ENCODE data around the gene BCL7C.
"Not testable (repeated sequence)": the region's sequence is repeated elsewhere in the genome, so short reads cannot be mapped to it uniquely, and the experiment has no call there.

The BCL7C gene

DNA sequence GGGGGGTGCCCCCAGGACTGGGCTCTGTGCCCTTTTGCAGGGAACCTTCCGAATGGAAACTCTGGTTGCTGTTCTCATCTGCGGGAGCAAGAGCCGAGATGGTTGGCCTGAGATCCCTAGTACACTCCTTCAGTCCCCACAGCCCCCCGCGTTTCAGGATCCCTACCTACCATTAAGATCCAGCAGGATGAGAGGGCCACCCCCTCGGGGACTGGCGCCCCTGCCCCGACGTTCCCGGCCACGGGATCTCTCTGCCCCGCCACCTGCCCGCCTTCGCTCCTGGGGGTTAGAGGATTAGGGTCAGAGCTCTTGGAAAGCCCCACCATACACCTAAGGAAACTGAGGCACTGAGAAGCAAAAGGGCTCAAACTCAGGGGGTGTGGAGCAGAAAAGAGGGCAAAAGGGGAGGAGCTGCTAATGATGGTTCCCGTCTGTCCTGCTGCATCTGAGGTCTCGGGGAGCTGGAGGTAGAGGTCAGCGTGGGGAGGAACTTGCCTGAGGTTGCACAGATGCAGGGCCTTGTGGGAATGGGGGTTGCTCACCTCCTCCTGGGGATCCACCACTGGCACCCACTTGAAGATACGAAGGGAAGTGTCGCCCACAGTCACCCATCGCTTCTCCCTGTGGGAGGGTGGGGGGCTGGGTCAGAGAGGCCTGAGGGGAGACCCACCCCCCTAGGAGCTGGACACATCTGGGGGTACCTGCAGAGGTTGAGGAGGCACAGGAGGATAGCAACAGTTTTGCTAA lies 1.0 kb downstream of the BCL7C start:
- Mint-ChIP-seq H3K27ac (peak overlapping the region; percentile 81), H3K9me3 (no peaks in the 10 kb centered on the region), H3K4me1 (peaks cover 58% of the 10 kb centered on the region), H3K27me3 (no peaks in the 10 kb centered on the region), H3K36me3 (peaks cover 20% of the 10 kb centered on the region), H3K4me3 (peak overlapping the region; percentile 90)
- no peak for ATAC-seq

DNA sequence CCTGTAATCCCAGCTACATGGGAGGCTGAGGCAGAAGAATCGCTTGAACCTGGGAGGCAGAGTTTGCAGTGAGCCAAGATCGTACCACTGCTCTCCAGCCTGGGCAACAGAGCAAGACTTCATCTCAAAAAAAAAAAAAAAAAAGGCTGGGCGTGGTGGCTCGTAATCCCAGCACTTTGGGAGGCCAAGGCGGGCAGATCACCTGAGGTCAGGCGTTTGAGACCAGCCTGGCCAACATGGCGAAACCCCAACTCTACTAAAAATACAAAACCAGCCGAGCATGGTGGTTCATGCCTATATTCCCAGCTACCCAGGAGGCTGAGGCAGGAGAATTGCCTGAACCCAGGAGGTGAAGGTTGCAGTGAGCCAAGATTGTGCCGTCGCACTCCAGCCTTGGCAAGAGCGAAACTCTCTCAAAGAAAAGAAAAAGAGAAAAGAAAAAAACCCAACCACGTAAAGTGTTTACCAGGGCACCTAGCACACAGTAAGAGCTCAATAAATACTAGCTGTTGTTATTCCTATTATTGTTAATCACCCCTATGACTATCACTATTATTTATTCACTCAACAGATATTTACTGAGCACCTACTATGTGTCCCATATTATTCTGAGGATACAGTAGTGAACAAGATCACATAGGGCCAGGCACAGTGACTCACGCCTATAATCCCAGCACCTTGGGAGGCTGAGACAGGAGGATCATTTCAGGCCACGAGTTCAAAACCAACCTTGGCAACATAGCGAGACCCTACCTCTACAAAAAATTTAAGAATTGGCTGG lies 2.6 kb downstream of the BCL7C start:
- not testable (repeated sequence) for H3K4me3 Mint-ChIP-seq, H3K9me3 Mint-ChIP-seq, ATAC-seq, H3K27me3 Mint-ChIP-seq
- peak overlapping the region; percentile 81 for H3K27ac Mint-ChIP-seq
- peaks cover 52% of the 10 kb centered on the region for H3K4me1 Mint-ChIP-seq
- peaks cover 25% of the 10 kb centered on the region for H3K36me3 Mint-ChIP-seq

DNA sequence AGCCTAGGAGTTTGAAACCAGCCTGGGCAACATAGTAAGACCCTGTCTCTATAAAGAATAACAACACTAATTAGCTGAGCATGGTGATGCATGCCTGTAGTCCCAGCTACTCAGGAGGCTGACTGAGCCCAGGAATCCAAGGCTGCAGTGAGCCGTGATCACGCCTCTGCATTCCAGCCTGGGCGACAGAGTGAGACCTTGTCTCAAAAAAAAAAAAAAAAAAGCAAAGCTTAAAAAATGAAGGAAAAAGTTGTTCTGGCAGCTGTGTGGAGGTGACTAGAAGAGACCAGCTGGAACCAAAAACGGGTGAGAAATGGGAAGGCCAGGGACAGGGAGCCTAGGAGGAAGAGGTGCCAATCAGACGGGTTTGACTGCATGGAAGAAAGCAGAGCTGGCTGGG lies 4.2 kb downstream of the BCL7C start:
- Mint-ChIP-seq H3K4me1 (peaks cover 52% of the 10 kb centered on the region), H3K36me3 (peaks cover 31% of the 10 kb centered on the region), H3K9me3 (no peaks in the 10 kb centered on the region), H3K27ac (no peak overlapping the region), H3K27me3 (no peaks in the 10 kb centered on the region), H3K4me3 (no peak overlapping the region)
- ATAC-seq: no peak

DNA sequence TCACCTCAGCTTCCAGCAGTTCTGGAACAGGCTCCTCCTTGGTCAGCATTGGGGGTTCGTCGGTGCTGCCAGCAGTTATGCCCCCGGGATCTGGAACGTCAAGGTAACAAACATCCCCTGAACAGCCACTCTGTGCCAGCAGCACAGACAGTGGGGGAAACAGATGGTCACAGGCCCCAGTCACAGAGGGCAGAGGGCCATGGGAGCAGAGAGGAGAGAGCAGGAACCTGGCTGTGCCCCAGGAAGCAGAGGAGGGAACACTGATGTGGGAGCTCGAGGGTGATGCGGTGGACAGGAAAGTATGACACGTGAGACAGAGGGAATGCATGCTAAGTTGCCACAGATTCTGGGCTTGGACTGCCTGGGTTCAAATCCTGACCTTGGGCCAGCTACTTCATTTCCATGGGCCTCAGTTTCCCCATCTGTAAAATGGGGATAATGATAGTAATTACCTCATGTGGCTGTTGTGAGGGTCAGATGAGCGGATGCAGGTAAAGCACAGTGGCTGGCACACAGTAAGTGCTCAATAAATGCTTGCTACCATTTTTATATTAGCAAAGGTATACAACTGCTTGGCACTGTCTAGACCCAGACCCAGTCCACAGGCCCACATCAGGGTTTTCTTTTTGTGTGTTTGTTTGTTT lies 4.9 kb downstream of the BCL7C start:
- Mint-ChIP-seq H3K9me3 (no peaks in the 10 kb centered on the region), H3K27me3 (no peaks in the 10 kb centered on the region), H3K36me3 (peaks cover 32% of the 10 kb centered on the region), H3K27ac (no peak overlapping the region), H3K4me1 (peaks cover 48% of the 10 kb centered on the region), H3K4me3 (no peak overlapping the region)
- no peak for ATAC-seq

GRCh38 chr16:30887927-30888326 lies 6.0 kb downstream of the BCL7C start:
- no peak overlapping the region for H3K27ac Mint-ChIP-seq
- H3K9me3 Mint-ChIP-seq: no peaks in the 10 kb centered on the region
- peaks cover 46% of the 10 kb centered on the region for H3K4me1 Mint-ChIP-seq
- no peaks in the 10 kb centered on the region for H3K27me3 Mint-ChIP-seq
- no peak for ATAC-seq
- peaks cover 35% of the 10 kb centered on the region for H3K36me3 Mint-ChIP-seq
- no peak overlapping the region for H3K4me3 Mint-ChIP-seq

GRCh38 chr16:30886145-30886544 lies 7.7 kb downstream of the BCL7C start:
- peak overlapping the region; percentile 43 for H3K27ac Mint-ChIP-seq
- ATAC-seq: no peak
- no peak overlapping the region for H3K4me3 Mint-ChIP-seq
- no peaks in the 10 kb centered on the region for H3K27me3 Mint-ChIP-seq
- H3K4me1 Mint-ChIP-seq: peaks cover 51% of the 10 kb centered on the region
- peaks cover 47% of the 10 kb centered on the region for H3K36me3 Mint-ChIP-seq
- no peaks in the 10 kb centered on the region for H3K9me3 Mint-ChIP-seq

DNA sequence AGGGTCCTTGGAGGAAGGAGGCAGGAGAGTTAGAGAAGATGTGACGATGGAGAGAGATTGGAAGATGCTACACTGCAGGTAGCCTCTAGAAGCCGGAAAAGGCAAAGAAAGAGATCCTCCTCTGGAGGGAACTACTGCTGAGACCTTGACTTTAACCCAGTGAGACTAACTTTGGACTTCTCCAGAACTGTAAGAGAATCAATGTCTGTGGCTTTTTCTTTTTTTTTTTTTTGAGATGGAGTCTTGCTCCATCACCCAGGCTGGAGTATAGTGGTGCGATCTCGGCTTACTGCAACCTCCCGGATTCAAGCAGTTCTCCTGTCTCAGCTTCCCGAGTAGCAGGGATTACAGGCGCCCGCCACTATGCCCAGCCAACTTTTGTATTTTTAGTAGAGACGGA lies 8.7 kb downstream of the BCL7C start:
- Mint-ChIP-seq H3K4me3 (peak overlapping the region; percentile 47), H3K36me3 (peaks cover 45% of the 10 kb centered on the region), H3K27ac (peak overlapping the region; percentile 74), H3K9me3 (no peaks in the 10 kb centered on the region), H3K27me3 (no peaks in the 10 kb centered on the region), H3K4me1 (peaks cover 51% of the 10 kb centered on the region)
- ATAC-seq: peak; percentile 18

DNA sequence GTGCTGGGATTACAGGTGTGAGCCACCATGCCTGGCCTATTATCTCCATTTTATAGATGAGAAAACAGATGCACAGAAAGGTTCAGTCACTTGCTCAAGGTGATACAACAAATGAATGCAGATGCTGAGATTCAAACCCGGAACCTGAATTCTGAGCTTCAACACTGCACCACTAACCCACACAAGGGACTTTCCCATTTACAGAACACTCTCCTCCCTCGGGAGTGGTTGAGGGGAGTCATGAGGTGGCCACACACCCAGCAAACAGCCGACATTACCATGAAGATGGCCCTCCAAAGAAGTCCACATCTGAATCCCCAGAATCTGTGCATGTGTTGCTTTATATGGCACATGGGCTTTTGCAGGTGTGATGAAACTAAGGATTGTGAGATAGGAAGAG lies 9.1 kb downstream of the BCL7C start:
- Mint-ChIP-seq H3K4me3 (peak overlapping the region; percentile 47), H3K36me3 (peaks cover 41% of the 10 kb centered on the region)

DNA sequence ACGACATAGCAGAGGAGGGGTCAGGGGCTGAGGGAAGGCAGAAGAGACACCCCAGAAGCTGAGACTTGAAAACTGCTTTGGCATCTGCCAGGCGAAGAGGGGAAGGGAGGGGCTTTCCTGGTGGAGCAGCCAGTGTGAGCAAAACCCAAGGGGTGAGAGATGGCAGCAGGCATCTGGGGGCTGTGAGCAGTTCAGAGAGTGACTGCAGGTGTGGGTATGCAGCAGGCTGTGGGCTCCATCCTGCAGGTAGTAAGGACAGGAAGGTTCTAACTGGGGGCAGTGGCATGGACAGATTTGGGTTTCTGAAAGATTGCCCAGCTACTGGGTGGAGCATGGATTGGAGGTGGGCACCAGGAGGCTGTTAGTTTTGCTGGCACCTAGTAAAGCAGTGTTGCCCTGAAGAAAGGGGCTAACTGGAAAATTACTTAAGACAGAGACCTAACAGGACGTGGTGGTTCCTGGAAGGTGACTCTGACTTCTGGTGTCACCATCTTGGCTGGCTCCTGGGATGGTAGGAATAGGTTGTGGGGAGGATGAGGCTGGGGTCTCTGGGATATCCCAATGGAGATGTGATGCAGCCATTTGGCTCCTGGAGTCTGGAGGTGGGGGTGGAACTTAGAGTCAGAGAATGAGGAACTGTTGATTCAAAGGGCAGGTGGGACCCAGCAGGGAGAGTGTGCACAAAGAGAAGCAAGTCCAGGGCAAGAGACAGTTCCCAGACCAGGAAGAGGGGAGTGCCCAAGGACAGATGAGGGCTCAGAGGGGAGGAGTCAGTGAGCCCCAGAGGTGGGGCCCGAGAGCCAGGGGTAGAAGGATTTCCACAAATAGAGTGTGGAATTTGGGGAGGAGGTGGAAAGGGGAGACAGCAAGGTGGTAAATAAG lies 11.2 kb downstream of the BCL7C start:
- no peak for ATAC-seq
- no peak overlapping the region for H3K4me3 Mint-ChIP-seq
- no peaks in the 10 kb centered on the region for H3K27me3 Mint-ChIP-seq
- no peaks in the 10 kb centered on the region for H3K9me3 Mint-ChIP-seq
- peaks cover 38% of the 10 kb centered on the region for H3K36me3 Mint-ChIP-seq
- H3K4me1 Mint-ChIP-seq: peaks cover 40% of the 10 kb centered on the region
- H3K27ac Mint-ChIP-seq: peak overlapping the region; percentile 72

More for the DNA sequence above, 9.1 kb downstream of the BCL7C start:
- peak; percentile 96 for ATAC-seq
- H3K27me3 Mint-ChIP-seq: no peaks in the 10 kb centered on the region
- no peaks in the 10 kb centered on the region for H3K9me3 Mint-ChIP-seq
- H3K27ac Mint-ChIP-seq: peak overlapping the region; percentile 74
- peaks cover 48% of the 10 kb centered on the region for H3K4me1 Mint-ChIP-seq

GRCh38 chr16:30876867-30877266 lies 17.0 kb downstream of the BCL7C start:
- H3K36me3 Mint-ChIP-seq: peaks cover 31% of the 10 kb centered on the region
- peak overlapping the region; percentile 96 for H3K27ac Mint-ChIP-seq
- H3K9me3 Mint-ChIP-seq: no peaks in the 10 kb centered on the region
- H3K4me1 Mint-ChIP-seq: peaks cover 46% of the 10 kb centered on the region
- H3K27me3 Mint-ChIP-seq: no peaks in the 10 kb centered on the region
- H3K4me3 Mint-ChIP-seq: peak overlapping the region; percentile 93
- ATAC-seq: no peak

GRCh38 chr16:30875871-30876801 lies 17.7 kb downstream of the BCL7C start:
- H3K27ac Mint-ChIP-seq: peak overlapping the region; percentile 96
- peak overlapping the region; percentile 93 for H3K4me3 Mint-ChIP-seq
- ATAC-seq: peak; percentile 78
- H3K4me1 Mint-ChIP-seq: peaks cover 43% of the 10 kb centered on the region
- H3K36me3 Mint-ChIP-seq: peaks cover 28% of the 10 kb centered on the region
- H3K9me3 Mint-ChIP-seq: no peaks in the 10 kb centered on the region
- no peaks in the 10 kb centered on the region for H3K27me3 Mint-ChIP-seq

- H3K9me3 Mint-ChIP-seq: no peaks in the 10 kb centered on the region
- peak; percentile 95 for ATAC-seq
- H3K36me3 Mint-ChIP-seq: peaks cover 28% of the 10 kb centered on the region
- H3K4me1 Mint-ChIP-seq: peaks cover 43% of the 10 kb centered on the region
- H3K27ac Mint-ChIP-seq: peak overlapping the region; percentile 96
- H3K4me3 Mint-ChIP-seq: peak overlapping the region; percentile 93
- H3K27me3 Mint-ChIP-seq: no peaks in the 10 kb centered on the region
Observed at GRCh38 chr16:30874821-30875717, 18.8 kb downstream of the BCL7C start.

DNA sequence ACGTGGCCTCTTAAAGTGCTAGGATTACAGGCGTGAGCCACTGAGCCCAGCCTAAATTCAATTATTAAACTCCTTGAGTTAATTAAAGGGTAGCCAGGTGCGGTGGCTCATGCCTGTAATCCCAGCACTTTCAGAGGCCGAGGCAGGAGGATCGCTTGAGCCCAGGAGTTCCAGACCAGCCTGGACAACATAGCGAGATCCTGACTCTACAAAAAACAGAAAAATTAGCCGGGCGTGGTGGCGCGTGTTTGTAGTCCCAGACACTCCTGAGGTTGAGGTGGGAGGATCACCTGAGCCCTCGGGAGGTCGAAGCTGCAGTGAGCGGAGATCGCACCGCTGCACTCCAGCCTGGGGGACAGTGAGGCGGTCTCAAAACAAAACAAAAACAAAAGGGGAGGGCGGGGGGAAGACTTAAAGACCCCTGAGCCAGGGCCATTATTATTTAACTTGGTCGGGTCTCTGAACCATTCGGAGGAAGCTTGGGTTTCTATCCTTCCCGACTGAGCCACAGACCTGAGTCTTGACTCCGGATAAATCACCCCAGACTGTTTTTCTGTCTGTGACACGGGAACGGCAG lies 19.5 kb downstream of the BCL7C start:
- peak overlapping the region; percentile 96 for H3K27ac Mint-ChIP-seq
- peaks cover 28% of the 10 kb centered on the region for H3K36me3 Mint-ChIP-seq
- peaks cover 43% of the 10 kb centered on the region for H3K4me1 Mint-ChIP-seq
- ATAC-seq: no peak
- H3K4me3 Mint-ChIP-seq: peak overlapping the region; percentile 93
- no peaks in the 10 kb centered on the region for H3K9me3 Mint-ChIP-seq
- no peaks in the 10 kb centered on the region for H3K27me3 Mint-ChIP-seq

Measured in stimulated activated memory B cell treated with anti-CD40 and anti-IgM and Interleukin-4, amounts not matched to agents 10 μg/mL and 1 μg/mL and 100 μg/mL, for 72 hours (primary cell).